Activated T-helper 17 cell treated with anti-CD3 and anti-CD28 coated beads, Interleukin-2, amount 50 U/mL, for 72 hours (primary cell): ENCODE data around the gene ZNF526. TPM values are rescaled to one million over a fixed set of nuclear protein-coding genes. Genes with fewer than 3 reads are reported as not detected.

Source experiments
- ATAC-seq: fragments of 150-1000 bp; cut with Tn5 transposase; replicated peaks from 2 replicates; pipeline ENCODE4 v1.10.0; 2021; ENCODE audit warnings: mild to moderate bottlenecking, moderate library complexity
- H3K27ac Mint-ChIP-seq: one replicate; pipeline ENCODE4 v1.8.0; 2022; ENCODE audit warnings: mixed read lengths
- H3K27me3 Mint-ChIP-seq: one replicate; pipeline ENCODE4 v1.8.0; 2022; ENCODE audit warnings: mixed read lengths
- H3K36me3 Mint-ChIP-seq: one replicate; pipeline ENCODE4 v1.8.0; 2022; ENCODE audit warnings: low read depth, mild to moderate bottlenecking, mixed read lengths
- H3K4me1 Mint-ChIP-seq: one replicate; pipeline ENCODE4 v1.8.0; 2022; ENCODE audit warnings: mixed read lengths
- H3K4me3 Mint-ChIP-seq: one replicate; pipeline ENCODE4 v1.8.0; 2022; ENCODE audit warnings: mild to moderate bottlenecking, mixed read lengths
- H3K9me3 Mint-ChIP-seq: one replicate; pipeline ENCODE4 v1.8.0; 2022; ENCODE audit warnings: mixed read lengths
- total RNA-seq, 2 donors: library from RNA; stranded (reverse); gene quantifications; one replicate each; pipeline ENCODE4 v1.2.3, GENCODE V29; 2022

The ZNF526 gene
- total RNA-seq, 2 donors from 2014 or later, result 17.2 to 18.0 TPM

DNA sequence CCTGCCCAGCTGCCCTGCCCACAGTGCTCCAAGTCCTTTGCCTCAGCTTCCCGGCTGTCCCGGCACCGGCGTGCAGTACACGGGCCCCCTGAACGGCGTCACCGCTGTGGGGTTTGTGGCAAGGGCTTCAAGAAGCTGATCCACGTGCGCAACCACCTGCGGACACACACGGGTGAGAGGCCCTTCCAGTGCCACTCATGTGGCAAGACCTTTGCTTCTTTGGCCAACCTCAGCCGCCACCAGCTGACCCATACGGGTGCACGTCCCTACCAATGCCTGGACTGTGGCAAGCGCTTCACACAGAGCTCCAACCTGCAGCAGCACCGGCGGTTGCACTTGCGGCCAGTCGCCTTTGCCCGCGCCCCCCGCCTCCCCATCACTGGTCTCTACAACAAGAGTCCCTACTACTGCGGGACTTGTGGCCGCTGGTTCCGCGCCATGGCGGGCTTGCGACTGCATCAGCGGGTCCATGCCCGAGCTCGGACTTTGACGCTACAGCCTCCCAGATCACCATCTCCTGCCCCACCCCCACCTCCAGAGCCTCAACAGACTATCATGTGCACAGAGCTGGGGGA, 5.7 kb downstream of the ZNF526 start:
- peaks cover 19% of the 10 kb centered on the region for H3K4me1 Mint-ChIP-seq

DNA sequence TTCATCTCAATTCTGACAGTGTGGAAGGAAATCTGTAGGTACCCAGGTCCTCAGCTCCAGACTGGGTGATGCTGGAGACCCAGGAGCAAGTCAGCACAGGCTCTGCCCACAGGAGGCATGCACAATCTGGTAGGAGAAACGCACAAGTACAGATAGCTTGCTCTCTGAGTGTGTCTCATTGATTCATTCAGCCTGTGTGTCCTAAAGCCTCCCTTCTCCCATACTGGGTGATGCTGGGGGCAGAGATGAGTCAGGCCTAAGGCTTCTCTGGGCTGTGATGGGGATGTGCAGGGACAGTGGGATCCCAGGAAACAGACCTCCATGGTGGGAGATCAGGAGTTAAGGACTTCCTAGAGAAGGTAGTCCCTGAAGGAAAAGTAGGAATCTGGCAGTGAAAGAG, 6.8 kb downstream of the ZNF526 start:
- Mint-ChIP-seq H3K9me3 (no peaks in the 10 kb centered on the region), H3K27ac (peak overlapping the region; percentile 64), H3K27me3 (no peaks in the 10 kb centered on the region), H3K4me1 (peaks cover 17% of the 10 kb centered on the region), H3K4me3 (no peak overlapping the region), H3K36me3 (peaks cover 92% of the 10 kb centered on the region)
- no peak for ATAC-seq

More for the DNA sequence above, 5.7 kb downstream of the ZNF526 start:
- Mint-ChIP-seq H3K27ac (no peak overlapping the region), H3K9me3 (no peaks in the 10 kb centered on the region), H3K27me3 (no peaks in the 10 kb centered on the region), H3K4me3 (no peak overlapping the region), H3K36me3 (peaks cover 83% of the 10 kb centered on the region)
- ATAC-seq, result no peak

DNA sequence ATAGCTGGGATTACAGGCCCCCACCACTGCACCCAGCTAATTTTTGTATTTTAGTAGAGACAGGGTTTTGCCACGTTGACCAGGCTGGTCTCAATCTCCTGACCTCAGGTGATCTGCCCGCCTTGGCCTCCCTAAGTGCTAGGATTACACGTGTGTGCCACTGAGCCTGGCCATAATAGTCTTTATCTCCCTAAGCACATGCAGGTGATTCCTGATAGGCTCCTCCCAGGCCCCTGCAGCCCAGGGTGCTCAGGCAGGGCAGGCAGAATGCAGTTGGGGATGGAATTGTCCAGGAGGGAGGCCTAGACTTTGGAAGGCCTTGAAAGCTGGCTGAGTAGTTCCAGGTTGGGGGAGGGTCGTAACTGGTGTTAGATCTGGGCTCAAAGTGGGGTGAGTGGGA, 8.5 kb downstream of the ZNF526 start:
- H3K27ac Mint-ChIP-seq, result peak overlapping the region; percentile 61
- no peaks in the 10 kb centered on the region for H3K27me3 Mint-ChIP-seq
- H3K36me3 Mint-ChIP-seq, result peaks cover 94% of the 10 kb centered on the region
- peaks cover 9% of the 10 kb centered on the region for H3K4me1 Mint-ChIP-seq
- H3K9me3 Mint-ChIP-seq, result no peaks in the 10 kb centered on the region
- no peak for ATAC-seq
- no peak overlapping the region for H3K4me3 Mint-ChIP-seq

DNA sequence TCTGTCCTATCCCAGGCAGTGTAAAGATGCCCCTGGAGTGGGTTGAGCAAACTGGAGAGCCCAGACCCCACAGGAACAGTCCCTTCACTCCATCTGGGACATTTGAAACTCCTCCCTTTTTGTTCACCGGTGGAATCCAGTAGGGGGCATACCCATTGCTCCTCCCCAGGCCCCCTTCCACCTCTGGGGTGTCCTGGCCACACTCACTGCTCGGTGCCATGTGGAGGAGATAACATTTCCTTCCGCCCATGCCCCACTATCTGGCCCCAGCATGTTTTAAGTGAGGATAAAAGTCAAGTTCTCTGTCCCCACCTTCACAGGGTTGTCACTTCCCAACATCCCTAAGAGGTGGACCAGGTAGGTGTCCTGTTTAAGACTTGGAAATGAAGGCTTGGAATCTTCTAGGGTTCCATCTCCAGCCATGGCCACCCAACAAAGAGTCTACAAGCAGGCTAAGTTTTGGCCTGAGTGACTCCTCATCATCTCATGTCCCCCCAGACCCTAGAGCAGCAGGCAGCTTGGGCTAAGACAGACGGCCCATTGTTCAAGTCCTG, 9.3 kb downstream of the ZNF526 start:
- H3K27me3 Mint-ChIP-seq, result no peaks in the 10 kb centered on the region
- H3K4me3 Mint-ChIP-seq, result no peak overlapping the region
- H3K27ac Mint-ChIP-seq, result peak overlapping the region; percentile 74
- H3K36me3 Mint-ChIP-seq, result peaks cover 97% of the 10 kb centered on the region
- H3K9me3 Mint-ChIP-seq, result no peaks in the 10 kb centered on the region
- peaks cover 9% of the 10 kb centered on the region for H3K4me1 Mint-ChIP-seq
- ATAC-seq, result no peak

GRCh38 chr19:42229855-42230351, 9.8 kb downstream of the ZNF526 start:
- no peaks in the 10 kb centered on the region for H3K27me3 Mint-ChIP-seq
- H3K27ac Mint-ChIP-seq, result peak overlapping the region; percentile 74
- ATAC-seq, result no peak
- H3K36me3 Mint-ChIP-seq, result peaks cover 97% of the 10 kb centered on the region
- H3K4me1 Mint-ChIP-seq, result peaks cover 9% of the 10 kb centered on the region
- H3K4me3 Mint-ChIP-seq, result no peak overlapping the region
- no peaks in the 10 kb centered on the region for H3K9me3 Mint-ChIP-seq

GRCh38 chr19:42230571-42230970, 10.5 kb downstream of the ZNF526 start:
- H3K4me3 Mint-ChIP-seq, result no peak overlapping the region
- H3K9me3 Mint-ChIP-seq, result no peaks in the 10 kb centered on the region
- H3K27me3 Mint-ChIP-seq, result no peaks in the 10 kb centered on the region
- H3K36me3 Mint-ChIP-seq, result peaks cover 100% of the 10 kb centered on the region
- peaks cover 9% of the 10 kb centered on the region for H3K4me1 Mint-ChIP-seq
- no peak overlapping the region for H3K27ac Mint-ChIP-seq
- no peak for ATAC-seq

DNA sequence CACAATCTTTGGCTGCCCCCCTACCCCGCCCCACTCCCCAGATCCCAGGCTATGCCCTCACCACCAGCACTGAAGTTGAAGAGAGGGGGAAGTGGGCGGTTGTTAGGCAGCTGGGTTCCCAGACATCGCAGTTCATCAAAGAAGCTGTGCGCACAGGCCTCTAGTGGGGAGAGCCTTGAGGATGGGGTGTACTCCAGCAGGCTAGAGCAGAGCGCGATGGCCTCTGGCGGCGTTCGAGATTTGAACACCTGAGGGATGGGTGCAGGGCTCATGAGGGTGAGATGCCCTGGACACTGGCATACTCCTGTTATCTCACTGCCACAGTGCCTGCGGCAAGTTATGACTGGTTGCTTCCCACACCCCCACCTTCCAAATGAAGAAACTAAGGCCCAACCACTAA, 12.3 kb downstream of the ZNF526 start:
- peaks cover 12% of the 10 kb centered on the region for H3K4me1 Mint-ChIP-seq
- ATAC-seq, result no peak
- no peaks in the 10 kb centered on the region for H3K9me3 Mint-ChIP-seq
- H3K27me3 Mint-ChIP-seq, result no peaks in the 10 kb centered on the region
- H3K27ac Mint-ChIP-seq, result peak overlapping the region; percentile 28
- H3K36me3 Mint-ChIP-seq, result peaks cover 100% of the 10 kb centered on the region
- no peak overlapping the region for H3K4me3 Mint-ChIP-seq

DNA sequence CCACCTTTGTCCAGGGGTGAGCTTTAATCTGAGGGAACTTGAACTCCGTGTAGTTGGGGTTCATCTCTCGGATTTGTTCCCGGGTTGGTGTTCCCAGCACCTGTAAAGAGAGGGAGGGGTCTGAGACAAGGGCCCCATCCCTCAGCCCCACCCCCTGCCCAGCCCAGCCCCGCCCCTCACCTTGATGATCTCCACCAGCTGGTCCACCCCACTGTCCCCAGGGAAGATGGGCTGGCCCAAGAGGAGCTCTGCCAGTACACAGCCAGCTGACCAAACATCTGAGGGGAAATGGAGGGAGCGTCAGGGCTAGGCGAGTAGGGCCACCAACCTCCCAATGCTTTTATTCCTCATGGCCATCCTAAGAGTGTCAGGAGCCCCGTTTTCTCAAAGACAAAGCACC, 13.0 kb downstream of the ZNF526 start:
- Mint-ChIP-seq H3K4me1 (peaks cover 12% of the 10 kb centered on the region), H3K27ac (peak overlapping the region; percentile 58), H3K27me3 (no peaks in the 10 kb centered on the region), H3K4me3 (no peak overlapping the region), H3K9me3 (no peaks in the 10 kb centered on the region), H3K36me3 (peaks cover 94% of the 10 kb centered on the region)
- no peak for ATAC-seq

- H3K27ac Mint-ChIP-seq, result peak overlapping the region; percentile 58
- H3K36me3 Mint-ChIP-seq, result peaks cover 90% of the 10 kb centered on the region
- H3K4me3 Mint-ChIP-seq, result no peak overlapping the region
- H3K9me3 Mint-ChIP-seq, result no peaks in the 10 kb centered on the region
- H3K4me1 Mint-ChIP-seq, result peaks cover 10% of the 10 kb centered on the region
- H3K27me3 Mint-ChIP-seq, result no peaks in the 10 kb centered on the region
- ATAC-seq, result no peak
Measured at GRCh38 chr19:42233678-42234292, 13.7 kb downstream of the ZNF526 start.

- peaks cover 12% of the 10 kb centered on the region for H3K4me1 Mint-ChIP-seq
- H3K4me3 Mint-ChIP-seq, result no peak overlapping the region
- H3K27me3 Mint-ChIP-seq, result no peaks in the 10 kb centered on the region
- H3K9me3 Mint-ChIP-seq, result no peaks in the 10 kb centered on the region
- H3K36me3 Mint-ChIP-seq, result peaks cover 90% of the 10 kb centered on the region
- no peak overlapping the region for H3K27ac Mint-ChIP-seq
- no peak for ATAC-seq
Measured at GRCh38 chr19:42234364-42234763, 14.3 kb downstream of the ZNF526 start.

GRCh38 chr19:42235181-42235580, 15.1 kb downstream of the ZNF526 start:
- H3K27me3 Mint-ChIP-seq, result no peaks in the 10 kb centered on the region
- no peak for ATAC-seq
- no peaks in the 10 kb centered on the region for H3K9me3 Mint-ChIP-seq
- peaks cover 20% of the 10 kb centered on the region for H3K4me1 Mint-ChIP-seq
- peak overlapping the region; percentile 48 for H3K27ac Mint-ChIP-seq
- H3K4me3 Mint-ChIP-seq, result no peak overlapping the region
- H3K36me3 Mint-ChIP-seq, result peaks cover 90% of the 10 kb centered on the region

DNA sequence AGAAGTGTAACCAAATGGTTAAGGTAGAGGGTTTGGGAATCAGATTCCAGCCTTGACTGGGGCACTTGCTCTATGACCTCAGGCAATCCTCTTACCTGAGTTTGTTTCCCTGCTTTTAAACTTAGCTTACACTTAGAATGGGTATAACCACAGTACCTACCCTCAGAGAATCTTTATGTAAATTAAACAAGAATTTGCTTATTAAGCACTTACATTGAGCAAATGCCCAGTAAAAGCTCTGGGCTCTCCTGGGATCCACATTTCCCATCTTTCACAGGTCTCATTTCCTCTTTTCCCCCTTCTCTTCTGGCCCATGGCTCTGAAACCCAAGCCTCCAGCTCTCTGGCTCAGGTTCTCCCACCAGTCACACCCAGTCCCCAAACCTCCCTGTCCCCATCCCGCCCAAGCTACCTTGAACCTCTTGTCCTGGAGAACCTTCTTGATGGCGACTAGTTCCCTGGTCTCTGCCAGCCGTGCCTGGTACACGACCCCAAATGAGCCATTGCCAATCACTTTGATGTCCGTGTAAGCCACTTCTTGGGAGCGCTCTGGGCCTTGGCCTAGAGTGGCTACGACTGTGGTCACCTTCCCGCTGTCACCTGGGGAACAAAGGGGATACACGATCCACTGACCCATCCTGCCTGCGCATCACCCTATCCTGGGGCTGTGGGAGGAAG, 19.6 kb downstream of the ZNF526 start:
- no peaks in the 10 kb centered on the region for H3K9me3 Mint-ChIP-seq
- H3K27me3 Mint-ChIP-seq, result no peaks in the 10 kb centered on the region
- H3K36me3 Mint-ChIP-seq, result peaks cover 66% of the 10 kb centered on the region
- peak overlapping the region; percentile 92 for H3K4me3 Mint-ChIP-seq
- H3K27ac Mint-ChIP-seq, result peak overlapping the region; percentile 69
- peaks cover 25% of the 10 kb centered on the region for H3K4me1 Mint-ChIP-seq
- no peak for ATAC-seq

- peak overlapping the region; percentile 92 for H3K4me3 Mint-ChIP-seq
- H3K4me1 Mint-ChIP-seq, result peaks cover 28% of the 10 kb centered on the region
- ATAC-seq, result no peak
- H3K9me3 Mint-ChIP-seq, result no peaks in the 10 kb centered on the region
- no peaks in the 10 kb centered on the region for H3K27me3 Mint-ChIP-seq
- peaks cover 51% of the 10 kb centered on the region for H3K36me3 Mint-ChIP-seq
- peak overlapping the region; percentile 69 for H3K27ac Mint-ChIP-seq
Measured at GRCh38 chr19:42241279-42241678, 21.2 kb downstream of the ZNF526 start.

DNA sequence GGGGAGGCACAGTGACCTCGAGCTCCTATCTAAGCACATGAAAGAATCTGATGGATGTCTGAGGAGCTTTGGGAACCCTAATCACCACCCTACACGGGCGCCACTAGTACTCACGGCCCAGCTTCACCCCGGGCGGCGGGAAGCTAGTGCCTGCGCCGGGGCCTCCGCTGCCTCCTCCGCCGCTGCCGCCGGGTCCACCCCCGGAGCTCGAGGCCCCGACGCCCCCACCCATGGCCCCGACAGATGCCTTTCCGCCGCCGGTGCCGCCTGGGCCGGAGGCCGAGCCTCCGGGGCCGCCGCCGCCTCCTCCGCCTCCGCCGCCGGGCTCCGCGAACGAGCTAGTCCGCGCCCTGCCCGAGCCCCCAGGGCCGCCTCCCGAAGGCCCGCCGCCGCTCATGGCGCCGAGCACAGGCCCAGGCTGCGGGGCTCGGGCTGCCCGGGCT, 22.0 kb downstream of the ZNF526 start:
- no peak for ATAC-seq
- Mint-ChIP-seq H3K27me3 (no peaks in the 10 kb centered on the region), H3K4me3 (peak overlapping the region; percentile 92), H3K36me3 (peaks cover 43% of the 10 kb centered on the region), H3K27ac (peak overlapping the region; percentile 93), H3K4me1 (peaks cover 23% of the 10 kb centered on the region), H3K9me3 (no peaks in the 10 kb centered on the region)
